Upper lobe of left lung (tissue), 4 donors: ENCODE data around the gene SND1.

Experiments used
- CTCF ChIP-seq, 6 experiments: fragments of 450-650 bp in 4 of 6; fragments of 200-600 bp in 2 of 6; sonication (generic) in 2 of 6; IDR thresholded peaks; one replicate each; pipeline ENCODE4 v1.5.1; 2016 to 2019; ENCODE audit warnings: antibody characterized with exemption in 6 of 6
- EP300 ChIP-seq, 4 donors: sonication (generic); formaldehyde crosslinking; IDR thresholded peaks; one replicate each; pipeline ENCODE4 v1.5.1; 2017; ENCODE audit warnings: antibody characterized with exemption in 4 of 4, control low read depth in 2 of 4
- POLR2A ChIP-seq, 4 donors: fragments of 450-650 bp; IDR thresholded peaks; one replicate each; pipeline ENCODE4 v1.5.1; 2016 to 2017; ENCODE audit warnings: antibody characterized with exemption in 4 of 4, mild to moderate bottlenecking in 2 of 4
- POLR2AphosphoS5 ChIP-seq, 2 donors: sonication (generic); formaldehyde crosslinking; IDR thresholded peaks; one replicate each; pipeline ENCODE4 v1.5.1; 2017; ENCODE audit warnings: antibody characterized with exemption in 2 of 2

GRCh38 chr7:127822822-127823508 is 171.0 kb downstream of the SND1 start:
- no peak for TF ChIP-seq POLR2AphosphoS5 (IDR thresholded peaks at IDR 0.05)
- TF ChIP-seq CTCF (IDR thresholded peaks at IDR 0.05) = no peak
- no peak for TF ChIP-seq POLR2A (IDR thresholded peaks at IDR 0.05)
- no peak for TF ChIP-seq EP300 (IDR thresholded peaks at IDR 0.05)
